CD14-positive monocyte (primary cell): ENCODE data around the gene GSE1. TPM values are rescaled to one million over a fixed set of nuclear protein-coding genes. Genes with fewer than 3 reads are reported as not detected.

Source experiments
- DNase-seq, 3 donors: peaks; one replicate each; pipeline ENCODE4 v3.0.0-alpha.2; 2011 to 2022
- H2AFZ ChIP-seq: 2 replicates; pipeline ENCODE4 v1.6.0; 2012; ENCODE audit warnings: mild to moderate bottlenecking, low read depth, low read length, inconsistent platforms; ENCODE audit not compliant: insufficient read depth, poor library complexity, severe bottlenecking
- H3K27ac ChIP-seq, 2 donors: 1 replicate in 1 of 2; 2 replicates in 1 of 2; pipeline ENCODE4 v1.5.1; 2012 to 2013; ENCODE audit warnings: low read length in 2 of 2, control low read depth in 1 of 2, inconsistent platforms in 1 of 2, low read depth in 1 of 2, mild to moderate bottlenecking in 1 of 2
- H3K27me3 ChIP-seq, 2 donors: one replicate each; pipeline versions ENCODE4 v1.6.0 to v1.6.1; 2011 to 2013; ENCODE audit warnings: low read length in 2 of 2; ENCODE audit not compliant: control insufficient read depth in 2 of 2, insufficient read depth in 2 of 2
- H3K36me3 ChIP-seq, 2 donors: replicated peaks in 1 of 2; 1 replicate in 1 of 2; 2 replicates in 1 of 2; pipeline versions ENCODE4 v1.5.1 to v1.6.1; 2012 to 2013; ENCODE audit warnings: low read length in 2 of 2, control low read depth in 1 of 2, inconsistent platforms in 1 of 2, mild to moderate bottlenecking in 1 of 2; ENCODE audit not compliant: insufficient read depth in 2 of 2, control insufficient read depth in 1 of 2
- H3K4me1 ChIP-seq, 2 donors: 1 replicate in 1 of 2; 2 replicates in 1 of 2; pipeline versions ENCODE4 v1.5.1 to v1.6.1; 2012 to 2013; ENCODE audit warnings: low read length in 2 of 2, control low read depth in 1 of 2, inconsistent platforms in 1 of 2, mild to moderate bottlenecking in 1 of 2, moderate library complexity in 1 of 2; ENCODE audit not compliant: insufficient read depth in 2 of 2, control insufficient read depth in 1 of 2
- H3K4me2 ChIP-seq: replicated peaks from 2 replicates; pipeline ENCODE3; 2012; ENCODE audit warnings: low read length, moderate library complexity, mild to moderate bottlenecking; ENCODE audit not compliant: poor library complexity, severe bottlenecking; ENCODE audit errors: extremely low read depth
- H3K4me3 ChIP-seq, 3 experiments: fragments of 200-600 bp in 1 of 3; sonication (generic) in 1 of 3; replicated peaks in 1 of 3; 1 replicate in 2 of 3; 2 replicates in 1 of 3; pipeline ENCODE4 v1.5.1; 2011 to 2013; ENCODE audit warnings: low read length in 3 of 3, mild to moderate bottlenecking in 3 of 3, control low read depth in 2 of 3, low read depth in 2 of 3, inconsistent platforms in 1 of 3, moderate library complexity in 1 of 3
- H3K79me2 ChIP-seq: 2 replicates; pipeline ENCODE4 v1.6.0; 2012; ENCODE audit warnings: mild to moderate bottlenecking, control low read depth, inconsistent platforms, low read length, moderate library complexity; ENCODE audit not compliant: insufficient read depth
- H3K9ac ChIP-seq: 2 replicates; pipeline ENCODE4 v1.6.0; 2017; ENCODE audit warnings: low read length, mild to moderate bottlenecking; ENCODE audit not compliant: insufficient read depth, poor library complexity, severe bottlenecking
- H3K9me3 ChIP-seq, 2 donors: replicated peaks in 1 of 2; 1 replicate in 1 of 2; 2 replicates in 1 of 2; pipeline versions ENCODE4 v1.5.1 to v1.6.1; 2012 to 2013; ENCODE audit warnings: low read length in 2 of 2, control low read depth in 1 of 2; ENCODE audit not compliant: control insufficient read depth in 1 of 2, insufficient read depth in 1 of 2
- H4K20me1 ChIP-seq: 2 replicates; pipeline ENCODE4 v1.6.0; 2012; ENCODE audit warnings: mild to moderate bottlenecking, low read length, control low read depth, moderate library complexity; ENCODE audit not compliant: insufficient read depth
- H3K27ac Mint-ChIP-seq, 7 donors: one replicate each; pipeline ENCODE4 v1.8.0; 2020; ENCODE audit warnings: mild to moderate bottlenecking in 7 of 7, mixed read lengths in 7 of 7, moderate library complexity in 6 of 7, inconsistent platforms in 2 of 7
- H3K27me3 Mint-ChIP-seq, 3 donors: one replicate each; pipeline ENCODE4 v1.8.0; 2021 to 2022; ENCODE audit warnings: low read depth in 3 of 3, mild to moderate bottlenecking in 3 of 3, mixed read lengths in 3 of 3, moderate library complexity in 3 of 3, inconsistent platforms in 1 of 3
- H3K36me3 Mint-ChIP-seq, 2 donors: one replicate each; pipeline ENCODE4 v1.8.0; 2020; ENCODE audit warnings: mixed read lengths in 2 of 2, inconsistent platforms in 1 of 2, mild to moderate bottlenecking in 1 of 2
- H3K4me1 Mint-ChIP-seq: one replicate; pipeline ENCODE4 v1.8.0; 2020; ENCODE audit warnings: mild to moderate bottlenecking, mixed read lengths
- H3K4me3 Mint-ChIP-seq, 2 donors: one replicate each; pipeline ENCODE4 v1.8.0; 2020; ENCODE audit warnings: mild to moderate bottlenecking in 2 of 2, mixed read lengths in 2 of 2, moderate library complexity in 1 of 2
- H3K9me3 Mint-ChIP-seq, 7 donors: one replicate each; pipeline ENCODE4 v1.8.0; 2020 to 2022; ENCODE audit warnings: mixed read lengths in 7 of 7, mild to moderate bottlenecking in 6 of 7, moderate library complexity in 6 of 7, inconsistent platforms in 2 of 7
- CTCF ChIP-seq: fragments of 200-600 bp; IDR thresholded peaks from one replicate; pipeline ENCODE4 v1.8.0; 2022; ENCODE audit warnings: antibody characterized with exemption, mild to moderate bottlenecking
- WGBS: methylation state at CpG from one replicate; pipeline ENCODE4 v1.1.5; 2013; ENCODE audit warnings: missing lambda C conversion rate; ENCODE audit not compliant: insufficient coverage; 5-methylcytosine and 5-hydroxymethylcytosine counted together
- intact Hi-C, 2 donors: fragments of 100-400 bp; cut with micrococcal nuclease; formaldehyde crosslinking; loops; one replicate each; pipeline versions ENCODE4 v1.15.0 to v1.15.1; 2023
- polyA plus RNA-seq, 3 donors: library from polyadenylated mRNA; depleted of rRNA in 1 of 3; unstranded in 2 of 3; stranded (reverse) in 1 of 3; fragments of 300-500 nt in 2 of 3; fragments of >200 nt in 1 of 3; fragmentation: Illumina TruSeq in 2 of 3; gene quantifications; 1 replicate in 2 of 3; 2 replicates in 1 of 3; pipeline ENCODE4 v1.2.3, GENCODE V29; 2012 to 2021

Gene GSE1
- polyA plus RNA-seq, 3 donors = 0.67 to 38.9 (median 0.86) TPM

GRCh38 chr16:85588562-85589503 is 24.3 kb upstream of the GSE1 start:
- no peak for DNase-seq
- peaks cover 100% of the 10 kb centered on the region for H4K20me1 ChIP-seq
- no peaks in the 10 kb centered on the region for H3K27me3 ChIP-seq
- no peak overlapping the region for H3K4me3 ChIP-seq
- H3K27me3 Mint-ChIP-seq = no peaks in the 10 kb centered on the region
- H3K79me2 ChIP-seq = peaks cover 74% of the 10 kb centered on the region
- H3K9me3 Mint-ChIP-seq = no peaks in the 10 kb centered on the region
- H3K4me1 Mint-ChIP-seq = peaks cover 7% of the 10 kb centered on the region
- H3K27ac ChIP-seq = no peak overlapping the region
- no peaks in the 10 kb centered on the region for H3K9me3 ChIP-seq
- H3K4me3 Mint-ChIP-seq = no peak overlapping the region
- H2AFZ ChIP-seq = no peak overlapping the region
- no peak overlapping the region for H3K9ac ChIP-seq
- no peak overlapping the region for H3K27ac Mint-ChIP-seq
- peaks cover 9 to 27% of the 10 kb centered on the region in 2 donors for H3K36me3 Mint-ChIP-seq
- WGBS = 96% methylated on average over 15 of the region's 27 CpGs
- H3K36me3 ChIP-seq = peaks cover 5 to 24% of the 10 kb centered on the region in 2 donors
- no peaks in the 10 kb centered on the region for H3K4me1 ChIP-seq
- no peak for TF ChIP-seq CTCF
- intact Hi-C loops = no loop called here
- no peak overlapping the region for H3K4me2 ChIP-seq

- Histone ChIP-seq H3K9ac (no peak overlapping the region), H3K79me2 (peaks cover 65% of the 10 kb centered on the region), H3K27ac (no peak overlapping the region), H3K4me2 (no peak overlapping the region), H3K27me3 (no peaks in the 10 kb centered on the region), H3K4me3 (no peak overlapping the region), H4K20me1 (peaks cover 99% of the 10 kb centered on the region), H2AFZ (no peak overlapping the region), H3K36me3 (peaks cover 5 to 18% of the 10 kb centered on the region in 2 donors), H3K9me3 (no peaks in the 10 kb centered on the region), H3K4me1 (no peaks in the 10 kb centered on the region)
- H3K27me3 Mint-ChIP-seq = no peaks in the 10 kb centered on the region
- H3K4me3 Mint-ChIP-seq = no peak overlapping the region
- 99% methylated on average over 20 of the region's 20 CpGs for WGBS
- no peak for DNase-seq
- intact Hi-C loops = no loop called here
- H3K9me3 Mint-ChIP-seq = peaks cover 0 to 2% (median 0%) of the 10 kb centered on the region in 7 donors
- no peak for TF ChIP-seq CTCF
- H3K4me1 Mint-ChIP-seq = peaks cover 7% of the 10 kb centered on the region
- no peak overlapping the region for H3K27ac Mint-ChIP-seq
- H3K36me3 Mint-ChIP-seq = peaks cover 9 to 23% of the 10 kb centered on the region in 2 donors
These were observed 23.2 kb upstream of the GSE1 start for GRCh38 chr16:85589688-85590505.
